Activated naive CD4-positive, alpha-beta T cell treated with anti-CD3 and anti-CD28 coated beads, Interleukin-2, amount 10 ng/mL, durations not matched to agents 7 days and 5 days (primary cell): Measurements from ENCODE around the gene ADRB1.

Experiments
- CTCF ChIA-PET: fragments of 350-600 bp; sonication (Branson Sonifier 250); formaldehyde crosslinking; loops from one replicate; lab custom pipeline; 2021; ENCODE audit warnings: antibody characterized with exemption; lab: Charles Lee
- DNase-seq: peaks from one replicate; pipeline ENCODE4 v3.0.0-alpha.2; 2020
- H3K27ac Mint-ChIP-seq: one replicate; pipeline ENCODE4 v1.8.0; 2021; ENCODE audit warnings: mild to moderate bottlenecking, moderate library complexity, mixed read lengths
- H3K27me3 Mint-ChIP-seq: one replicate; pipeline ENCODE4 v1.8.0; 2021; ENCODE audit warnings: mild to moderate bottlenecking, mixed read lengths
- H3K36me3 Mint-ChIP-seq: one replicate; pipeline ENCODE4 v1.8.0; 2021; ENCODE audit warnings: mixed read lengths
- H3K4me1 Mint-ChIP-seq: one replicate; pipeline ENCODE4 v1.8.0; 2021; ENCODE audit warnings: mixed read lengths
- H3K4me3 Mint-ChIP-seq: one replicate; pipeline ENCODE4 v1.8.0; 2021; ENCODE audit warnings: mild to moderate bottlenecking, moderate library complexity, mixed read lengths
- H3K9me3 Mint-ChIP-seq: one replicate; pipeline ENCODE4 v1.8.0; 2021; ENCODE audit warnings: mixed read lengths

The ADRB1 gene

DNA sequence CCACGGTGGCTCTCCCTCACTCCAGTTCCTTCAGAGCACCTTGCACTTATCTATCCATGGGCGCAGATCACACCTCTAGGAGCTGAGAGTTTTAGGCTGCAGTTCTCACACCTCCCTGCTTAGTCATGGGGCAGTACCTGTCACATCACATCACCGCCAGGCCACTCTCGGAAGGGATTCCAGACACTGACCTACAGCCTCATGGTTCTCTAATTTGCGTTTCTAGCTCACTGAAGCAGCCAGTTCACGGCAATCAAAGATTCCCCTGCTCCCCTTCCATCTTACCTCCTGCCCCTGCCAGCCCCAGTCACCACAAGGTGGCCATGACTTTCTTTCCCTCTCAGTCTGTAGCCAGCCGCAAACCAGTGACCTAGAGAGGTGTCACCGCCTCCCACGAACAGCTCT lies 34.2 kb downstream of the ADRB1 start:
- Mint-ChIP-seq H3K36me3 (no peaks in the 10 kb centered on the region), H3K4me1 (peaks cover 16% of the 10 kb centered on the region), H3K9me3 (no peaks in the 10 kb centered on the region), H3K4me3 (no peak overlapping the region), H3K27me3 (peaks cover 45% of the 10 kb centered on the region), H3K27ac (peak overlapping the region; percentile 16)
- CTCF ChIA-PET: no interaction called here
- no peak for DNase-seq

DNA sequence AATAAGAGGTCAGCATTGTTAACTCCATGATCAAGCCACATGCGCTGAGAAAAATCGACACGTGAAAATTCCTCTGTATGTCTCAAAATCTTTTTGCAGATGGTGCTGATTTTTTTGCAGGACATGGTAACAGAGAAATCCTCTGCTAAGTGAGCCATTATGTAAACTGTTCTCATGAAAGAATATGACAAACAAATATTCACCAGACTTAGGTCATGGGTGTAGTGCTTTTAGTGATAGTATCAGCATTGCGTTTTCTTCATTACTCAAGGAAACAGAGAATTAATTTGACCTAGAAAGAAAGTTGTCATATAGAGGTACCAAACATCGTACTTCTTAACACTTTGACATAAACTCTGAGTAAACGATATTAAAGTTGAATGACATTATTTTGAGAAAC lies 34.7 kb downstream of the ADRB1 start:
- peaks cover 48% of the 10 kb centered on the region for H3K27me3 Mint-ChIP-seq
- no peaks in the 10 kb centered on the region for H3K36me3 Mint-ChIP-seq
- DNase-seq: no peak
- H3K27ac Mint-ChIP-seq: no peak overlapping the region
- no peak overlapping the region for H3K4me3 Mint-ChIP-seq
- H3K4me1 Mint-ChIP-seq: peaks cover 11% of the 10 kb centered on the region
- CTCF ChIA-PET: no interaction called here
- no peaks in the 10 kb centered on the region for H3K9me3 Mint-ChIP-seq

DNA sequence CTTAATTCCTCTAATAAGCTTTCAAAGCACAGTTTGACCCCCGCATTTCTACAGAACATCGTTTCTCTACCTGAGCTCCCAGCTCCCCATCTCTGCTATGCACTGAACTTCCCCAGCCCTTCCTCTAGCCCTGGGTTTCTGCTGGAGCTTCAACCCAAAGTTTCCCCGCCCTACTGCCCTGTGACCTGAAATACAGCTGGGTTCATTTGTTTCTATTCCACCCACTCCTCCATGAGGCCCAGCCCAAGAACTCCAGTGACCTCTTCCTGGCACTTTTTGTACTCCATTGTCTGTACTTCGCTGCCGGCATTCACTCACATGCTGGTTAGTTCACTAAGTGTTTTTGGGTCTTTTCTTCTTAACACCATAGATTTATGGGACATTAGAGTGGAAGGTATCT lies 35.8 kb downstream of the ADRB1 start:
- CTCF ChIA-PET: no interaction called here
- Mint-ChIP-seq H3K36me3 (no peaks in the 10 kb centered on the region), H3K4me1 (peaks cover 2% of the 10 kb centered on the region), H3K9me3 (no peaks in the 10 kb centered on the region), H3K27me3 (peaks cover 49% of the 10 kb centered on the region), H3K4me3 (no peak overlapping the region), H3K27ac (no peak overlapping the region)
- DNase-seq: no peak

DNA sequence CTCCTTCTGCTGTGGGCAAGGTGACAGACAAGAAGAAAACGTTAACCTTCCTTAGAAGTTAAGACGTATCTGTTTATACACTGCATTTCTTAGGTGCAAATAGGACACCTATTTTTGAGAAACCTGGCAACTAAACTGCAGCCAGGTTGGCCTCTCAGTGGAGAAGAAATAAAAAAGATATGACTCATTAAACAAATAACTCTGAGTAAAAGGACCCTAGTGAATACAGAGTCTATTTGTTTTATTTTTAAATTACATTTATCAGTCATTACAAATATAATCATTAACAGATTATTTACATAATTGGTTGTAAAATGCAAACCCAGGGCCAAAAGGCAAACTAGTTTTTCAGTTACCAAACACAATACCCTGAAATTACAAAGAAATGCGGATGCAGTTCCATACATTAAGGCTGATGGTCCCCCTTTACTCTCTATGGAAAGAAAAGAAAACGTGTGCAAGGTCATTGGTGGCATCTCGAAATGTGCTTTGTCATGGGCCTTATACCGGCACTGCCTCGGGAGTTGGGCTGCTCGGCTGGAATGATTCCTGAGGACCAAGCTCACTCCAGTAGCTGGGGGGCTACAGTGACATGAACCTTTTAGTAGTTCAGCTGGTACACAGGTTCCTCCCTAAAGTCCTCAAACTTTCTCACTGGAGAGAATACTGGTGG lies 38.4 kb downstream of the ADRB1 start:
- CTCF ChIA-PET: interaction anchor here (0.7 kb wide), 1 partner anchor 128 kb away, joined by 3 read pairs; no protein-coding TSS in a partner anchor
- Mint-ChIP-seq H3K27ac (no peak overlapping the region), H3K36me3 (no peaks in the 10 kb centered on the region), H3K4me1 (no peaks in the 10 kb centered on the region), H3K9me3 (no peaks in the 10 kb centered on the region), H3K27me3 (peaks cover 43% of the 10 kb centered on the region), H3K4me3 (no peak overlapping the region)
- no peak for DNase-seq

DNA sequence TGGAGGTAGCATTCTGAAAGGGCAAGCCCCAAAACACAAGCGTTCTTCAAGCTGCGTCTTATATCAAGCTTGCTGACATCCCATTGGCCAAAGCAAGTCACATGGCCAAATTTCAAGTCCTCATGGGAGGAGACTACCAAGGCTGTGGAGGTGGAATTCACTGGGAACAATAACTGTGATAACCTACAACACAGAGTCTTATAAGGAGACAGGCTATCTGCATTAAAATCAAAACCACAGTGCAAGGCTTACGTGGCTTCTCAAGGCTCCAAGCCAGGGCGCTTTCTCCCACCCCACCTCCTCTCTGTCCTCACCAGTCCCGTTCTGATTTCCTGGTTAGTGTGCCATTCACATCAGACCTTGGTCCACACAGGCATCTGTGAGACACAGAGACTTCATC lies 39.4 kb downstream of the ADRB1 start:
- Mint-ChIP-seq H3K36me3 (no peaks in the 10 kb centered on the region), H3K27ac (no peak overlapping the region), H3K4me3 (no peak overlapping the region), H3K4me1 (no peaks in the 10 kb centered on the region), H3K27me3 (peaks cover 44% of the 10 kb centered on the region), H3K9me3 (no peaks in the 10 kb centered on the region)
- CTCF ChIA-PET: interaction anchor here (0.6 kb wide), 1 partner anchor 103 kb away, joined by 3 read pairs; no protein-coding TSS in a partner anchor
- peak; percentile 44 for DNase-seq

DNA sequence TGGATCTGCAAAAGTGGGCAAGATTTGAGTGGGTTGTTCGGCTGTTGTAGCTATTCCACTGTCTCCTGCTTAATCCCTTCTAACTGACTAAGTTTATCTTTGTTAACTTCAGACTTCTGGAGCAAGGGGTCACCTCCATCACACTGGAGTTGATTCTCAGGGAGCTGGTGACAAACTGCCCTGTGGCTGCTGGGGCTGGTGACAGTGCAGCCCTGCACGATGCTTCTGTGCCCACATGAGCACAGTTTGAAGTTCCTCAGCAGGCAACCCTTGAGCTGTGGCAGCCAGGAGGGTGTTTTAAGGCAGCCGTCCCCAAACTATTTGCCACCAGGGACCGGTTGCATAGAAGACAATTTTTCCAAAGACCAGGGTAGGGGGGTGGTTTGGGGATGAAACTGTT lies 40.5 kb downstream of the ADRB1 start:
- CTCF ChIA-PET: interaction anchor here (0.7 to 0.8 kb wide), 2 partner anchors 12 to 119 kb away, joined by 3 read pairs; no protein-coding TSS in a partner anchor
- Mint-ChIP-seq H3K4me3 (no peak overlapping the region), H3K9me3 (no peaks in the 10 kb centered on the region)

DNA sequence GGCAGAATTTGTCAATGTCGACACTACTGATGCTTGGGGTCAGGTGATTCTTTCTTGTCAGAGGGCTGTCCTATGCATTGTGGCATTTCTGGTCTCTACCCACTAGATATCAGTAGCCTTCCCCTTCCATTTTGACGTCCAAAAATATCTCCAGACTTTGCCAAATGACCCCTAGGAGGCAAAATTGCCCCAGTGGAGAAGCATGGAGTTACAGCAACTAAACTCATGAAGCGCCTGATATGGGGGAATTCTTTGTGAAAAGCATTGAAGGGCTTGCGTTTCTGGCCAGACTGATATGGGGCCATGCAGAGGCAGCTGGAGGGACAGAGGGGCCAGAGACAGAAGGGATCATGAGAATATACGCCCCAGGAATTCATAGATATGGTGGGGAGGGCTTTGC lies 43.6 kb downstream of the ADRB1 start:
- CTCF ChIA-PET: interaction anchor here (0.6 kb wide), 1 partner anchor 502 kb away, joined by 3 read pairs; no protein-coding TSS in a partner anchor

More for the DNA sequence above, 40.5 kb downstream of the ADRB1 start:
- Mint-ChIP-seq H3K27me3 (peaks cover 42% of the 10 kb centered on the region), H3K4me1 (no peaks in the 10 kb centered on the region), H3K36me3 (no peaks in the 10 kb centered on the region), H3K27ac (no peak overlapping the region)
- peak; percentile 58 for DNase-seq

DNA sequence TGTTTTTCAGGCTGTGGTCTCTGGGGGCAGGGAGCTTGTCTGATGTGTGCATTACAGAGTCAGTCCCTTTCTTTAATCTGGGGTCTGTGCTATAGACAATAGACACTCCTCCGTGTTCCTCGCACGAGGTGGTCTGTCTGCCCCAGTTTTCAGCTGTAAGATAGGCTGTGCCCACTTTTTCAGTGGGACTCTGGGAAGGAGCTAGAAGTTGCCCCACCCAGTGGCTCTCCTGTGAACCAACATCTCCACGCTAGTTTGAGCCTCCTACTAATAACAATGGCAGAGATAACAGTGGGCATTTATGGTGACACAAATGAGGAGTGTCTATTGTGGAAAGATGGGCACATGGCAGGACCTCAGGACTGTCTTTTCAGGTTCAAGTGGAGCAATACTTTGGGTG lies 44.0 kb downstream of the ADRB1 start:
- Mint-ChIP-seq H3K27ac (no peak overlapping the region), H3K4me1 (no peaks in the 10 kb centered on the region), H3K4me3 (no peak overlapping the region), H3K36me3 (no peaks in the 10 kb centered on the region), H3K27me3 (peaks cover 42% of the 10 kb centered on the region), H3K9me3 (no peaks in the 10 kb centered on the region)
- DNase-seq: no peak
- CTCF ChIA-PET: interaction anchor here (0.6 kb wide), 1 partner anchor 501 kb away, joined by 3 read pairs; no protein-coding TSS in a partner anchor

More for the DNA sequence above, 43.6 kb downstream of the ADRB1 start:
- peaks cover 41% of the 10 kb centered on the region for H3K27me3 Mint-ChIP-seq
- no peaks in the 10 kb centered on the region for H3K4me1 Mint-ChIP-seq
- H3K9me3 Mint-ChIP-seq: no peaks in the 10 kb centered on the region
- DNase-seq: no peak
- H3K4me3 Mint-ChIP-seq: no peak overlapping the region
- no peak overlapping the region for H3K27ac Mint-ChIP-seq
- H3K36me3 Mint-ChIP-seq: no peaks in the 10 kb centered on the region

DNA sequence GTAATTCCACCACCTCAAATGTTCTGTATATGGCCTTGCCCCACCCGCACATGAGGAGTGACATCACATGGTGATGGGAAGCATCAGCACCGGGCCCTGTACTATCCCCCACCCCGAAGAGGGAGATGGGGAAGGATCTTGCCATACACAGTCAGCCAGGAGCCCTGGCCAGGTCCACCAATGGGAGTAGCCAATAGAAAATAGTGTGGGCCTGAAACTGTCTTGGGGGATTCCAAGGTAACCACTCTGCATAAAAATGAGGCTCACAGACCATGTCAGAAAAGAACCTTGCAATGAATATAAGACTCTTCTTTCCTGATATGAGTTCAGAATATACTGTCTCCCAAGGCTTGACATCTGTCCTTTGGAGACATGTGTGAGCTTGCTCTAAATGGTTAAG lies 51.1 kb downstream of the ADRB1 start:
- H3K27ac Mint-ChIP-seq: no peak overlapping the region
- no peaks in the 10 kb centered on the region for H3K36me3 Mint-ChIP-seq
- CTCF ChIA-PET: interaction anchor here (0.8 kb wide), 1 partner anchor 76 kb away, joined by 3 read pairs; no protein-coding TSS in a partner anchor
- no peak for DNase-seq
- peaks cover 60% of the 10 kb centered on the region for H3K27me3 Mint-ChIP-seq
- no peak overlapping the region for H3K4me3 Mint-ChIP-seq
- peaks cover 29% of the 10 kb centered on the region for H3K4me1 Mint-ChIP-seq
- H3K9me3 Mint-ChIP-seq: no peaks in the 10 kb centered on the region

DNA sequence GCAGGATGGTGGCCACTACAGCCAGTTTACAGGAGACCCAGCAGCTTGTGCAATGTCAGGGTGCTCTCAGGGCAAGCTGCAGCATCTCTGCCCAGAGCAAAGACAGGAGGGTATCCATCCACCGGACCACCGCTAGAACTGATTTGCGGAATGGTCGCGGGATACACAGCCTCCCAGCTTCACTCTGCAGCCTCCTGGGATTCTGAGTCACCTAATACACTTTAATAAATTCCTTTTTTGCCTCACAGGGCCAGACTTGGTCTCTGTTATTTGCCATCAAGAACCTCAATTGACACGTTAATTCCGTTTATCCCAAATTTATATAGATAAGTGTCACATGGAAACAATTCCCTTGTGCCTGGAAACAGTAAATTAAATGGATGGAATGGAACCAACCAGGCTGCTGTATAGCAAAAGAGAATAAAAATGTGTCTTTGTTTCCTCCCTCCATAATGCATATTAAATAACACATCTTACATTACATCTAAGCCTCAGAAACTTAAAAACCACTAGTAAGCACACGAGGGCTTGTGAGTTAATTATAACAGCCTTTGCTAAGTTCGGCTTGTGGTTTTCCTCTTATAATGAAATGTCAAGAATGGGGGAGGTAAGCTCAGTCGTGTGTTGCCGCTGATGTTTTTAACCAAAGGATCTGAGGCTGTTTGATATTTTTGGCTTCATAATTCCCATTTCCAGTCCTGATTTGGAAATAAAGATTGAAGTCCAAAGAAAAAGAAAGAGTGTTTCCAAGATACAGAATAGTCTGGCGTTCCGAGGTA lies 52.1 kb downstream of the ADRB1 start:
- no peak for DNase-seq
- no peak overlapping the region for H3K27ac Mint-ChIP-seq
- CTCF ChIA-PET: interaction anchor here (0.7 to 1.1 kb wide), 4 partner anchors 12 to 146 kb away, joined by 3 read pairs; no protein-coding TSS in a partner anchor
- H3K36me3 Mint-ChIP-seq: no peaks in the 10 kb centered on the region
- H3K4me3 Mint-ChIP-seq: no peak overlapping the region
- peaks cover 39% of the 10 kb centered on the region for H3K4me1 Mint-ChIP-seq
- peaks cover 67% of the 10 kb centered on the region for H3K27me3 Mint-ChIP-seq
- H3K9me3 Mint-ChIP-seq: no peaks in the 10 kb centered on the region
